ENCODE results near the gene TAF11.

TAF11 gene

GRCh38 chr6:34928220-34928619 lies 40.4 kb upstream of the TAF11 start:
- H3K27me3 ChIP-seq (replicated peaks; ENCODE audit: control insufficient read depth, insufficient read depth, low read length), result no peaks in the 10 kb centered on the region
- no peak for TF ChIP-seq CTCF (IDR thresholded peaks at IDR 0.05; ENCODE audit: insufficient read depth, low read length, poor library complexity, severe bottlenecking)
- no peak for DNase-seq (ENCODE audit: extremely low read depth, insufficient read length)

GRCh38 chr6:34926655-34927054 lies 38.8 kb upstream of the TAF11 start:
- DNase-seq (ENCODE audit: extremely low read depth, insufficient read length), result no peak
- no peaks in the 10 kb centered on the region for H3K27me3 ChIP-seq (replicated peaks; ENCODE audit: control insufficient read depth, insufficient read depth, low read length)
- no peaks in the 10 kb centered on the region for H3K36me3 ChIP-seq (ENCODE audit: control insufficient read depth, insufficient read depth, low read length)
- no peak for TF ChIP-seq CTCF (IDR thresholded peaks at IDR 0.05; ENCODE audit: insufficient read depth, low read length, poor library complexity, severe bottlenecking)
- no peak overlapping the region for H3K4me3 ChIP-seq (replicated peaks; ENCODE audit: low read depth, low read length)

More at GRCh38 chr6:34928220-34928619, 40.4 kb upstream of the TAF11 start:
- H3K4me3 ChIP-seq (replicated peaks; ENCODE audit: low read depth, low read length), result no peak overlapping the region
- no peaks in the 10 kb centered on the region for H3K36me3 ChIP-seq (ENCODE audit: control insufficient read depth, insufficient read depth, low read length)

- no peak for DNase-seq (ENCODE audit: extremely low read depth, insufficient read length)
- Histone ChIP-seq H3K36me3 (ENCODE audit: control insufficient read depth, insufficient read depth, low read length) (no peaks in the 10 kb centered on the region), H3K4me3 (replicated peaks; ENCODE audit: low read depth, low read length) (no peak overlapping the region), H3K27me3 (replicated peaks; ENCODE audit: control insufficient read depth, insufficient read depth, low read length) (no peaks in the 10 kb centered on the region)
- no peak for TF ChIP-seq CTCF (IDR thresholded peaks at IDR 0.05; ENCODE audit: insufficient read depth, low read length, poor library complexity, severe bottlenecking)
Observed at GRCh38 chr6:34924831-34925625, 37.2 kb upstream of the TAF11 start.

DNA sequence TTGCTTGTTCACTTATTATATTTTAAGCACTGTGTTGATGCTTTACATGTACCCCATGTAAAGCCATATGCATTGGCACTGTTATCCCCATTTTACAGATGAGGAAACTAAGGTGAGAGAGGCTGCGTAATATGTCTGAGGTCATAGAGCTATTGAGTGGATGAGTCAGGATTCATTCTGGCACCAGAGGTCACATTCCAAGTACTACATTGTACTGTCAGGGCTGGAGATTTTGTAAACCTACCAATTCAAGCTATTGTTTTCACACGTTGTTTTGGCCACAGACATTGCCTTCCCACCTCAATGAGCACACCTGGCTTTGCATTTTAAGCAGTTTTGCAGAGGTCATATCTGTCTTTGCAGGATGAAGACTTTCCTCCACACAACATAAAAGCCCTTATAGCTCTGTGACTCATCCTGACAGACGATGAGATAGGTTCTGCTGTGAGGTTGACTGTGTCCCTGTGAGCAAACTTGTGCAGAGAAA lies 34.4 kb upstream of the TAF11 start:
- no peak for DNase-seq (ENCODE audit: extremely low read depth, insufficient read length)
- Histone ChIP-seq H3K27me3 (replicated peaks; ENCODE audit: control insufficient read depth, insufficient read depth, low read length) (no peaks in the 10 kb centered on the region), H3K36me3 (ENCODE audit: control insufficient read depth, insufficient read depth, low read length) (no peaks in the 10 kb centered on the region), H3K4me3 (replicated peaks; ENCODE audit: low read depth, low read length) (no peak overlapping the region)
- TF ChIP-seq CTCF (IDR thresholded peaks at IDR 0.05; ENCODE audit: insufficient read depth, low read length, poor library complexity, severe bottlenecking), result no peak

GRCh38 chr6:34920097-34920496 lies 32.3 kb upstream of the TAF11 start:
- no peaks in the 10 kb centered on the region for H3K27me3 ChIP-seq (replicated peaks; ENCODE audit: control insufficient read depth, insufficient read depth, low read length)
- no peak overlapping the region for H3K4me3 ChIP-seq (replicated peaks; ENCODE audit: low read depth, low read length)
- no peak for TF ChIP-seq CTCF (IDR thresholded peaks at IDR 0.05; ENCODE audit: insufficient read depth, low read length, poor library complexity, severe bottlenecking)
- DNase-seq (ENCODE audit: extremely low read depth, insufficient read length), result no peak
- H3K36me3 ChIP-seq (ENCODE audit: control insufficient read depth, insufficient read depth, low read length), result no peaks in the 10 kb centered on the region

All from GM06990 (cell line).